HG03378 (cell line): Measurements from ENCODE around the gene POT1.

ENCODE experiments used
- ATAC-seq: cut with Tn5 transposase; IDR thresholded peaks from one replicate; pipeline ENCODE4 v1.9.1; 2021; ENCODE audit warnings: mild to moderate bottlenecking, moderate library complexity; ENCODE audit not compliant: unreplicated experiment

POT1 gene

GRCh38 chr7:124773938-124774337 lies 155.7 kb downstream of the POT1 start:
- ATAC-seq, result no peak

DNA sequence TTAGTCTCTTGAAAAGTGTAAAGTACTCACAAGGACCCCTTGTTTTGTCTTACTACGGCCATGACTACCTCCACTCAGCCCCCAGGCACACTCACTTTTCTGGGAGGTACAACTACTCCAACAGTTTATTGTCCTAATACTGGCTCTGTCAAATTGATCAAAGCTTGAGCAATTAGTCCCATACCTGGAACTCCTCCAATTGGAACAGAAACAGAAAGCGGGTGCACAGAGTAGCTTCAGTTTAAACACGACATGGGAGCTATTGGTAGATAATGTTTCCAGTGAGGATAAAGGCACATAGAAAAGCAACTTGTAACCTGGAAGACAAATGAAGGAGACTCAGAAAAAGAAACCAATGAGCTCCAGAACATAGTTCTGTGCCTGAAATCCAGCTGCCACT lies 156.3 kb downstream of the POT1 start:
- ATAC-seq, result no peak
